Activated T-cell treated with anti-CD3 and anti-CD28 coated beads, Interleukin-2, amount 50 U/mL, for 72 hours (primary cell): Measurements from ENCODE around the gene MYLK4. TPM values are rescaled to one million over a fixed set of nuclear protein-coding genes. Genes with fewer than 3 reads are reported as not detected.

Experiments used
- ATAC-seq, 2 donors: fragments of 150-1000 bp; cut with Tn5 transposase; replicated peaks in 1 of 2; 2 replicates each; pipeline ENCODE4 v1.10.0; 2021; ENCODE audit warnings: moderate library complexity in 2 of 2, mild to moderate bottlenecking in 1 of 2
- DNase-seq, 2 donors: peaks; one replicate each; pipeline ENCODE4 v3.0.0; 2021 to 2022; ENCODE audit warnings: mixed read lengths in 1 of 2
- H3K27ac Mint-ChIP-seq: one replicate; pipeline ENCODE4 v1.8.0; 2022; ENCODE audit warnings: mild to moderate bottlenecking, moderate library complexity, mixed read lengths
- H3K27me3 Mint-ChIP-seq: one replicate; pipeline ENCODE4 v1.8.0; 2022; ENCODE audit warnings: low read depth, mixed read lengths
- H3K36me3 Mint-ChIP-seq, 2 donors: one replicate each; pipeline ENCODE4 v1.8.0; 2022; ENCODE audit warnings: mixed read lengths in 2 of 2, mild to moderate bottlenecking in 1 of 2; ENCODE audit not compliant: insufficient read depth in 2 of 2
- H3K4me1 Mint-ChIP-seq: one replicate; pipeline ENCODE4 v1.8.0; 2022; ENCODE audit warnings: low read depth, mixed read lengths
- H3K4me3 Mint-ChIP-seq, 2 donors: one replicate each; pipeline ENCODE4 v1.8.0; 2022; ENCODE audit warnings: mild to moderate bottlenecking in 2 of 2, mixed read lengths in 2 of 2, moderate library complexity in 2 of 2
- H3K9me3 Mint-ChIP-seq, 2 donors: one replicate each; pipeline ENCODE4 v1.8.0; 2022; ENCODE audit warnings: mixed read lengths in 2 of 2
- total RNA-seq, 2 donors: library from RNA; stranded (reverse); gene quantifications; one replicate each; pipeline ENCODE4 v1.2.3, GENCODE V29; 2022

Gene MYLK4
- total RNA-seq, 2 donors from 2014 or later: 0.37 to 0.72 TPM

GRCh38 chr6:2688401-2689064 lies 62.2 kb downstream of the MYLK4 start:
- Mint-ChIP-seq H3K4me3 (no peak overlapping the region), H3K9me3 (no peaks in the 10 kb centered on the region), H3K36me3 (no peaks in the 10 kb centered on the region), H3K27me3 (no peaks in the 10 kb centered on the region), H3K27ac (no peak overlapping the region), H3K4me1 (peaks cover 4% of the 10 kb centered on the region)
- ATAC-seq: no peak
- DNase-seq: peak in 1 of 2 donors; percentile 3

GRCh38 chr6:2687456-2687855 lies 63.3 kb downstream of the MYLK4 start:
- Mint-ChIP-seq H3K4me3 (no peak overlapping the region), H3K27ac (no peak overlapping the region), H3K36me3 (no peaks in the 10 kb centered on the region), H3K4me1 (peaks cover 4% of the 10 kb centered on the region), H3K9me3 (no peaks in the 10 kb centered on the region), H3K27me3 (no peaks in the 10 kb centered on the region)
- DNase-seq (no peak), ATAC-seq (no peak)

- DNase-seq (no peak), ATAC-seq (no peak)
- Mint-ChIP-seq H3K36me3 (no peaks in the 10 kb centered on the region), H3K9me3 (no peaks in the 10 kb centered on the region), H3K27me3 (no peaks in the 10 kb centered on the region), H3K4me3 (no peak overlapping the region), H3K4me1 (peaks cover 4% of the 10 kb centered on the region), H3K27ac (no peak overlapping the region)
These were observed 64.2 kb downstream of the MYLK4 start for GRCh38 chr6:2686515-2686914.

GRCh38 chr6:2684766-2685754 lies 65.7 kb downstream of the MYLK4 start:
- H3K9me3 Mint-ChIP-seq: no peaks in the 10 kb centered on the region
- ATAC-seq (no peak), DNase-seq (no peak)
- H3K27ac Mint-ChIP-seq: no peak overlapping the region
- H3K36me3 Mint-ChIP-seq: no peaks in the 10 kb centered on the region
- peaks cover 4% of the 10 kb centered on the region for H3K4me1 Mint-ChIP-seq
- no peaks in the 10 kb centered on the region for H3K27me3 Mint-ChIP-seq
- no peak overlapping the region for H3K4me3 Mint-ChIP-seq

GRCh38 chr6:2684103-2684749 lies 66.5 kb downstream of the MYLK4 start:
- H3K9me3 Mint-ChIP-seq: no peaks in the 10 kb centered on the region
- H3K36me3 Mint-ChIP-seq: no peaks in the 10 kb centered on the region
- no peak for ATAC-seq
- no peak for DNase-seq
- peaks cover 4% of the 10 kb centered on the region for H3K4me1 Mint-ChIP-seq
- no peak overlapping the region for H3K27ac Mint-ChIP-seq
- no peaks in the 10 kb centered on the region for H3K27me3 Mint-ChIP-seq
- H3K4me3 Mint-ChIP-seq: no peak overlapping the region

GRCh38 chr6:2680264-2680922 lies 70.3 kb downstream of the MYLK4 start:
- H3K36me3 Mint-ChIP-seq: no peaks in the 10 kb centered on the region
- no peak overlapping the region for H3K27ac Mint-ChIP-seq
- H3K4me3 Mint-ChIP-seq: no peak overlapping the region
- no peaks in the 10 kb centered on the region for H3K9me3 Mint-ChIP-seq
- no peak for ATAC-seq
- no peaks in the 10 kb centered on the region for H3K27me3 Mint-ChIP-seq
- H3K4me1 Mint-ChIP-seq: no peaks in the 10 kb centered on the region
- no peak for DNase-seq

DNA sequence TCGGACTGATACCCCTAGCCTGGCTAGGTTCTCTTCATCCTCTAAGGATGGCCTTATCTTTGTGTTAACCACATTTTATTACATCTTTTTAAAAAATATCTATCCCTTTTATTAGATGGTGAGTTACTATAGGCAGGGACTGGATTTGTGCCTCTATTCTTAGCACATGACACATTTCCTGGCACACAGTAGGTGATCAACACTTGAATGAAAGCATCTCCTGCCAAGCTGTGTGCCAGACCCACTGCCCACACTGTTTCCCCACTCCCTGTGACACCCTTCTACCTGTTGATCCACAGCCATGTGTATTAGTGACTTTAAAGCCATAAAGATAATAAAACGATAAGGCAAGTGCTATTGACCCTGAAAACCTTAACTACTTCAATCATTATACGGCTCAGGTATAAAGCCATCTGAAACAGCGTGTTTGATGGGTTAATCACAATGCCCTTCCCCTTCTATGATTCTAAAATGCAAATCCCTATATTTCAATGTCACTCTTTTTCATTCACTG lies 73.6 kb downstream of the MYLK4 start:
- Mint-ChIP-seq H3K4me3 (no peak overlapping the region), H3K27me3 (no peaks in the 10 kb centered on the region), H3K4me1 (no peaks in the 10 kb centered on the region), H3K9me3 (no peaks in the 10 kb centered on the region), H3K36me3 (no peaks in the 10 kb centered on the region), H3K27ac (no peak overlapping the region)
- DNase-seq: no peak
- ATAC-seq: no peak

GRCh38 chr6:2676048-2676447 lies 74.7 kb downstream of the MYLK4 start:
- Mint-ChIP-seq H3K27me3 (no peaks in the 10 kb centered on the region), H3K9me3 (no peaks in the 10 kb centered on the region), H3K36me3 (no peaks in the 10 kb centered on the region), H3K4me1 (no peaks in the 10 kb centered on the region), H3K4me3 (no peak overlapping the region), H3K27ac (no peak overlapping the region)
- DNase-seq (no peak), ATAC-seq (no peak)

DNA sequence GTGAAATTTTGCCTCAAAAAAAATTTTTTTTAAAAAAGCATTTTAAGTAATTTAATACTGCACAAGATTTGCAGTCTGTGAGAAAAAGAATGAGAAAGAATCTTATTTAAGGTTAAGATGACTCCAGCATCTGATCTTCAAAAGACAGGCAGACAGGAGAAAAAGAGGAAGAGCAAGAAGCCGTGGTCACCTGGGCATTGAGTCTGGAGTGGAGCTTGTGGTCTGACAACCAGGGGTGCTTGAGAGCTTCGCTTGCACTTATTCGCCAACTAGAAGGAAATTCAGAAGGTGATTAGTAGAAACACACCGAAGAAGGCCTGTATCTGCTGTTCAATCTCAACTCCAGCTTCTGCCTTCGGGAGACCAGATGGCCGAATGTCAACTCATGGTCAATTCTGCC lies 75.9 kb downstream of the MYLK4 start:
- Mint-ChIP-seq H3K4me1 (no peaks in the 10 kb centered on the region), H3K9me3 (no peaks in the 10 kb centered on the region), H3K27me3 (no peaks in the 10 kb centered on the region), H3K27ac (no peak overlapping the region), H3K4me3 (no peak overlapping the region), H3K36me3 (no peaks in the 10 kb centered on the region)
- ATAC-seq (no peak), DNase-seq (no peak)

DNA sequence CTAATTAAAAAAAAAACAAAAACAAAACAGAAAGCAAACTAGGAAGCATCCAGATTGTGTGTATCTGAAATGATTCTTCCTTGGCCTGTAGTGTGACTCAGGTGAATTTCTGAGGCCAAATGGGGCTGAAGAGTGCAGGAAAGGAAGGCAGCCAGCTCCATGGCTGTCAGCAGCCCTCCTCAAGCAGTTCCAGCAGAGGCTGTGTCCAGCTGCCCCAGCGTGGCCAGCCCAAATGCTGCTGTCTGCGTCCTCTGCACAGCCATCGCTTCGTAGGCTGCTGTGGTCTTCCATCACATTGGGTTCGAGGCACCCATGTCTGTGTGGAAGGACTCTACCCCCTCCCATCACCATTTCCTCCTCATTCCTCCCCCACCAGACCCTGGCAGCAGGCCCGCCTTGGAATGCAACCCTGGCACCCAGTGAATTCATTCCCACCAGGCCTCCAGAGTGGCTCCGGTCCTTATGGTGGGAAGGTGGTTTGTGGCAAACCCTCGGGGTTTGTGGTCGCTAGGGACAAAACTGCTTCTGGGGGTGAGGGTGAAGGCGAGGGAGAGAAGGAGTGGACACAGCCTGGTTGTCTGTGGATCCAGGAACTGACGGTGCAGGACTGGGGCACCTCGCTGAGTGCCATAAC lies 81.5 kb downstream of the MYLK4 start:
- ATAC-seq: no peak
- no peak for DNase-seq
- Mint-ChIP-seq H3K27me3 (peaks cover 2% of the 10 kb centered on the region), H3K4me3 (no peak overlapping the region), H3K36me3 (no peaks in the 10 kb centered on the region), H3K4me1 (no peaks in the 10 kb centered on the region), H3K9me3 (no peaks in the 10 kb centered on the region), H3K27ac (no peak overlapping the region)

DNA sequence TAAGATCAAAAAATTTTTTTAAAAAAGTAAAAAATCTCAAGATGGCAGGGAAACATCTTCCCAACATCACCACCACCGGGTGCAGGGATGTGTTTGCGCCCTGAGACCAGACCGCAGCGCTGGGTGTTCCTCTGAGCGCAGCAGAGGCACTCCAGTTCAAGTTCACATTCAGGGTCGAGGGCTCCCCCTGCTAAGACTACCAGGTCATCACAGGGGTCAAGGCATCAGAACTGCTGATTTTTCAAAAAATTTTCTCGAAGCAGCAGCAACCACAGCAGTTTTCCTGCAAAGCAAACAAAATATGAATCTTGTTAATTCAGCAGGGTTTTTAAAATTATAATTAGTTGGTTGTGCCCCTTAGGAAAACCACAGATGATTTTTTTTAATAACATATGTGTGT lies 83.1 kb downstream of the MYLK4 start:
- peaks cover 7% of the 10 kb centered on the region for H3K27me3 Mint-ChIP-seq
- peaks cover 10% of the 10 kb centered on the region for H3K4me1 Mint-ChIP-seq
- H3K27ac Mint-ChIP-seq: no peak overlapping the region
- DNase-seq (no peak), ATAC-seq (no peak)
- H3K4me3 Mint-ChIP-seq: no peak overlapping the region
- peaks cover 0 to 3% of the 10 kb centered on the region in 2 donors for H3K9me3 Mint-ChIP-seq
- no peaks in the 10 kb centered on the region for H3K36me3 Mint-ChIP-seq

DNA sequence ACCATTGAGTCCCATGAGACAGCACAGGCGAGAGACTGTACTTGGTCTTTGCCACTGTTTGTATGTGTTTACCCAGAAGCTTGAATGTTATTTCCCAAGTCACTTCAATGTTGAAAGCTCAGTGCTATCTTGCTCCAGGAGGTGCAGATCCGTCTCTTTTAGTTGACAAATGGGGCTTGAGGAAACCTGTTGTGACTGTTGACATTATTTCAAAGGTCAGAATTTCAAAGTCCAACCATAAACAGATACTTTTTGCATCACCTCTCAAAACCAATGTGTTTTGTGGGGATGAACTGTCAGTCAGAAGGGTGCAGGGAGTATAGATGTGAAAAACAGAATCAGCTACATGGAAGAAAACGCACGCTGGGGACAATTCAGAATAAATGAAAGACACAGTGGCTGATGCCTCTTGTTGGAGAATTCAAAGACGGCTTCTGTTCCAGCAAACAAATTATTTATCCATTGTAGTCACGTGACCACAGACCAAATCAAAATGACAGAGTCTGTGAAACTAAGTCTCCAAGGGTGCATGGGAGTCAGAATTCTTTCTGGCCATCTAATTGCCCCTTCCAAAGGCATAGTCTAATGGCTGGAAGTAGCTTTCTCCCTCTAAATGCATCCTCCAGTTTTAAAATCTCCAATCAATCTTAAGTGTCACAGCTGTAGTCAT lies 83.7 kb downstream of the MYLK4 start:
- peaks cover 0 to 3% of the 10 kb centered on the region in 2 donors for H3K9me3 Mint-ChIP-seq
- ATAC-seq (no peak), DNase-seq (no peak)
- H3K4me3 Mint-ChIP-seq: no peak overlapping the region
- H3K27me3 Mint-ChIP-seq: peaks cover 7% of the 10 kb centered on the region
- H3K4me1 Mint-ChIP-seq: peaks cover 10% of the 10 kb centered on the region
- H3K27ac Mint-ChIP-seq: no peak overlapping the region
- H3K36me3 Mint-ChIP-seq: no peaks in the 10 kb centered on the region
